IMR-90 (cell line): ENCODE results near the gene KCTD5.

Experiments
- POLR2A ChIP-seq: IDR thresholded peaks from 2 replicates; pipeline ENCODE4 v1.6.1; 2012; ENCODE audit warnings: mild to moderate bottlenecking, low read depth, low read length
- TF ChIP-seq, protein P1 (sequence below): conservative IDR thresholded peaks from 2 replicates; pipeline ENCODE4 v1.5.1; 2012; ENCODE audit warnings: mild to moderate bottlenecking, low read depth, low read length, improper control_type of control experiment

DNA sequence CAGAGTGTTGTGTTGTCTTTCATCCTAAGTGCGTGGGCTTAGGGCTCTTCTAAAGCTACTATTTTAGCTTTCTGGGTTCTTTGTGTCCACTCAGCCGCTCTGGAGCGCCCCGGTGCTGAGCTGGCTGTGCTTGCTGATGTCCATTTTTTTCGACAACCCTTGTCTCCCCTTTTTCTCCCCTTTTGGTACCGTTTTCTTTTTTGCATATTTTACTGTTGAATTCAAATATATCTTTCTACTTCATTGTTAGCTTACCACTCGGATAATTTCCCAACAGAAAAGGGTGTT lies 71.4 kb downstream of the KCTD5 start:
- TF ChIP-seq, protein P1, sequence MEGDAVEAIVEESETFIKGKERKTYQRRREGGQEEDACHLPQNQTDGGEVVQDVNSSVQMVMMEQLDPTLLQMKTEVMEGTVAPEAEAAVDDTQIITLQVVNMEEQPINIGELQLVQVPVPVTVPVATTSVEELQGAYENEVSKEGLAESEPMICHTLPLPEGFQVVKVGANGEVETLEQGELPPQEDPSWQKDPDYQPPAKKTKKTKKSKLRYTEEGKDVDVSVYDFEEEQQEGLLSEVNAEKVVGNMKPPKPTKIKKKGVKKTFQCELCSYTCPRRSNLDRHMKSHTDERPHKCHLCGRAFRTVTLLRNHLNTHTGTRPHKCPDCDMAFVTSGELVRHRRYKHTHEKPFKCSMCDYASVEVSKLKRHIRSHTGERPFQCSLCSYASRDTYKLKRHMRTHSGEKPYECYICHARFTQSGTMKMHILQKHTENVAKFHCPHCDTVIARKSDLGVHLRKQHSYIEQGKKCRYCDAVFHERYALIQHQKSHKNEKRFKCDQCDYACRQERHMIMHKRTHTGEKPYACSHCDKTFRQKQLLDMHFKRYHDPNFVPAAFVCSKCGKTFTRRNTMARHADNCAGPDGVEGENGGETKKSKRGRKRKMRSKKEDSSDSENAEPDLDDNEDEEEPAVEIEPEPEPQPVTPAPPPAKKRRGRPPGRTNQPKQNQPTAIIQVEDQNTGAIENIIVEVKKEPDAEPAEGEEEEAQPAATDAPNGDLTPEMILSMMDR, result no peak
- peak; percentile 14; the same call in 1 of the 2 replicates for TF ChIP-seq POLR2A
